Myocyte (in vitro differentiated cells): ENCODE results near the gene RETREG1. TPM values are rescaled to one million over a fixed set of nuclear protein-coding genes. Genes with fewer than 3 reads are reported as not detected.
"Not testable (repeated sequence)": the region's sequence is repeated elsewhere in the genome, so short reads cannot be mapped to it uniquely, and the experiment has no call there.

ENCODE experiments used
- DNase-seq: peaks from one replicate; pipeline ENCODE4 v3.0.0-alpha.2; 2012; ENCODE audit warnings: low read depth
- total RNA-seq: library from RNA; depleted of rRNA; stranded (reverse); fragments of >200 nt; gene quantifications from 2 replicates; pipeline ENCODE4 v1.2.3, GENCODE V29; 2014

Gene RETREG1
- total RNA-seq, 1 donor from 2014 or later = 17.3 TPM

- no peak for DNase-seq
Observed at GRCh38 chr5:16490911-16491310, 125.9 kb downstream of the RETREG1 start.

- peak; percentile 79 for DNase-seq
Observed at GRCh38 chr5:16489322-16489791, 127.4 kb downstream of the RETREG1 start.

GRCh38 chr5:16487456-16487855 is 129.3 kb downstream of the RETREG1 start:
- DNase-seq = no peak

- DNase-seq = no peak
Observed at GRCh38 chr5:16486711-16487111, 130.1 kb downstream of the RETREG1 start.

GRCh38 chr5:16485656-16486055 is 131.1 kb downstream of the RETREG1 start:
- no peak for DNase-seq

- DNase-seq = no peak
Observed at GRCh38 chr5:16484081-16484480, 132.7 kb downstream of the RETREG1 start.

GRCh38 chr5:16483361-16483760 is 133.4 kb downstream of the RETREG1 start:
- no peak for DNase-seq

- no peak for DNase-seq
Observed at GRCh38 chr5:16482891-16483290, 133.9 kb downstream of the RETREG1 start.

- peak; percentile 51 for DNase-seq
Observed at GRCh38 chr5:16480821-16481538, 135.8 kb downstream of the RETREG1 start.

GRCh38 chr5:16480144-16480543 is 136.7 kb downstream of the RETREG1 start:
- no peak for DNase-seq

- no peak for DNase-seq
Observed at GRCh38 chr5:16477541-16477940, 139.3 kb downstream of the RETREG1 start.

GRCh38 chr5:16476417-16476816 is 140.4 kb downstream of the RETREG1 start:
- not testable (repeated sequence) for DNase-seq

GRCh38 chr5:16471387-16471786 is 145.4 kb downstream of the RETREG1 start:
- no peak for DNase-seq

GRCh38 chr5:16467363-16468219 is 149.2 kb downstream of the RETREG1 start:
- peak; percentile 76 for DNase-seq

- DNase-seq = peak; percentile 94
Observed at GRCh38 chr5:16465544-16466432, 151.0 kb downstream of the RETREG1 start, which contains the start of gene ZNF622. ZNF622 (minus strand) TSS chr5:16465800; CDS start chr5:16465665, 135 bp downstream.

GRCh38 chr5:16464664-16465543 is 151.9 kb downstream of the RETREG1 start:
- peak; percentile 24 for DNase-seq

- DNase-seq = no peak
Observed at GRCh38 chr5:16464231-16464630, 152.6 kb downstream of the RETREG1 start.

- peak; percentile 96 for DNase-seq
Observed at GRCh38 chr5:16461782-16462181, 155.0 kb downstream of the RETREG1 start.

- peak; percentile 55 for DNase-seq
Observed at GRCh38 chr5:16461026-16461425, 155.8 kb downstream of the RETREG1 start.

GRCh38 chr5:16459451-16459850 is 157.3 kb downstream of the RETREG1 start:
- no peak for DNase-seq
